Gastroesophageal sphincter (tissue), 4 donors: Measurements from ENCODE around the gene TMEM91. TPM values are rescaled to one million over a fixed set of nuclear protein-coding genes. Genes with fewer than 3 reads are reported as not detected.
"Not testable (repeated sequence)": the region's sequence is repeated elsewhere in the genome, so short reads cannot be mapped to it uniquely, and the experiment has no call there.

Source experiments
- ATAC-seq: fragments of 150-250 bp; one replicate; pipeline ENCODE4 v1.9.1; 2016; ENCODE audit warnings: mild to moderate bottlenecking, moderate library complexity
- H3K27ac ChIP-seq, 4 donors: fragments of 200-600 bp; sonication (generic) in 3 of 4; 1 replicate in 3 of 4; 2 replicates in 1 of 4; pipeline ENCODE4 v1.5.1; 2016 to 2019
- H3K27me3 ChIP-seq: fragments of 200-600 bp; sonication (generic); one replicate; pipeline ENCODE4 v1.5.1; 2019
- H3K36me3 ChIP-seq, 2 donors: fragments of 200-600 bp; sonication (generic); one replicate each; pipeline ENCODE4 v1.5.1; 2019; ENCODE audit warnings: control low read depth in 1 of 2
- H3K4me1 ChIP-seq, 3 donors: fragments of 200-600 bp; sonication (generic); 1 replicate in 2 of 3; 2 replicates in 1 of 3; pipeline ENCODE4 v1.5.1; 2016 to 2019; ENCODE audit warnings: control low read depth in 2 of 3
- H3K4me3 ChIP-seq, 2 donors: fragments of 200-600 bp; sonication (generic); one replicate each; pipeline ENCODE4 v1.5.1; 2019; ENCODE audit warnings: mild to moderate bottlenecking in 1 of 2, moderate library complexity in 1 of 2
- H3K9me3 ChIP-seq, 3 donors: fragments of 200-600 bp; sonication (generic); one replicate each; pipeline ENCODE4 v1.5.1; 2017 to 2019; ENCODE audit warnings: control low read depth in 2 of 3
- CTCF ChIP-seq, 4 experiments: fragments of 200-600 bp in 2 of 4; fragments of 450-650 bp in 2 of 4; sonication (generic) in 1 of 4; IDR thresholded peaks; one replicate each; pipeline ENCODE4 v1.5.1; 2017 to 2019; ENCODE audit warnings: antibody characterized with exemption in 4 of 4, mild to moderate bottlenecking in 2 of 4, moderate library complexity in 2 of 4
- EP300 ChIP-seq: sonication (generic); formaldehyde crosslinking; IDR thresholded peaks from one replicate; pipeline ENCODE4 v1.6.1; 2017; ENCODE audit warnings: antibody characterized with exemption, mild to moderate bottlenecking
- POLR2A ChIP-seq, 2 donors: fragments of 450-650 bp; IDR thresholded peaks; one replicate each; pipeline ENCODE4 v1.6.1; 2017; ENCODE audit warnings: antibody characterized with exemption in 2 of 2, mild to moderate bottlenecking in 2 of 2, moderate library complexity in 1 of 2
- POLR2AphosphoS5 ChIP-seq: sonication (generic); formaldehyde crosslinking; IDR thresholded peaks from one replicate; pipeline ENCODE4 v1.6.1; 2017; ENCODE audit warnings: antibody characterized with exemption
- WGBS, 2 donors: methylation state at CpG; one replicate each; pipeline ENCODE4 v1.1.5; 2018; ENCODE audit warnings: low coverage in 1 of 2; 5-methylcytosine and 5-hydroxymethylcytosine counted together
- total RNA-seq, 4 donors: library from RNA; depleted of rRNA; stranded (reverse); fragments of >200 nt; gene quantifications; one replicate each; pipeline ENCODE4 v1.1.0, GENCODE V29; 2016

The TMEM91 gene
- total RNA-seq, 4 donors from 2014 or later: 7.9 to 17.5 (median 13.3) TPM

GRCh38 chr19:41403181-41403970 lies 27.0 kb downstream of the TMEM91 start:
- TF ChIP-seq CTCF (IDR thresholded peaks at IDR 0.05) (no peak), EP300 (no peak), POLR2AphosphoS5 (no peak), POLR2A (IDR thresholded peaks at IDR 0.05) (no peak)
- ATAC-seq: no peak
- Histone ChIP-seq H3K27me3 (no peaks in the 10 kb centered on the region), H3K36me3 (peaks cover 0 to 40% of the 10 kb centered on the region in 2 donors), H3K27ac (no peak overlapping the region), H3K9me3 (no peaks in the 10 kb centered on the region), H3K4me1 (peaks cover 3 to 82% (median 4%) of the 10 kb centered on the region in 3 donors), H3K4me3 (no peak overlapping the region)
- 57 to 95% methylated on average over 4 to 7 of the region's 12 CpGs for WGBS, 2 donors

DNA sequence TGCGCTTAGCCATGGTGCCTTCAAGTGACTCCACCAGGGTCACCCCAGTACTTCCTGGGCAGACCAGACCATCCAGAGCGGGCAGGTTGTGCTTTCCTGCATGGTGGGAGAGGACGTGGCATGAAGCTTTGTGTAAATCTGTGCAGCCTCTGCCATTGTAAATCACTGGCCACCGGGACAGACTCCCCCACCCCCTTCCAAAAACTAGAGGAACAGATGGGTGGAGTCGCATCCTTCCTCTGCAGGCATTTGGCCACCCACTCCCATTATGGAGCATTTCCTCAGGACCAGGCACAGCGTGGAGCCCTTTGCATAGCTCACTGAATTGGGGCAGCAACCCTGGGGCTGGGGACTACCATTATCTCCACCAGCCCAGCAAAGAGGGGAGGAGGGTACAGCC lies 29.4 kb downstream of the TMEM91 start:
- no peak overlapping the region for H3K27ac ChIP-seq
- H3K27me3 ChIP-seq: no peaks in the 10 kb centered on the region
- H3K4me3 ChIP-seq: no peak overlapping the region
- no peaks in the 10 kb centered on the region for H3K9me3 ChIP-seq
- TF ChIP-seq POLR2A (IDR thresholded peaks at IDR 0.05): no peak
- no peak for TF ChIP-seq CTCF (IDR thresholded peaks at IDR 0.05)
- no peak for TF ChIP-seq POLR2AphosphoS5
- TF ChIP-seq EP300: no peak
- H3K4me1 ChIP-seq: peaks cover 0 to 84% (median 4%) of the 10 kb centered on the region in 3 donors
- 83% methylated on average over 1 of the region's 6 CpGs; no CpG with 5 or more reads in 1 of the 2 donors for WGBS, 2 donors
- no peak for ATAC-seq
- H3K36me3 ChIP-seq: peaks cover 0 to 40% of the 10 kb centered on the region in 2 donors

GRCh38 chr19:41407271-41407670 lies 30.9 kb downstream of the TMEM91 start:
- Histone ChIP-seq H3K4me1 (peaks cover 0 to 83% (median 4%) of the 10 kb centered on the region in 3 donors), H3K27ac (no peak overlapping the region), H3K4me3 (no peak overlapping the region), H3K36me3 (peaks cover 0 to 46% of the 10 kb centered on the region in 2 donors), H3K9me3 (no peaks in the 10 kb centered on the region), H3K27me3 (no peaks in the 10 kb centered on the region)
- no peak for ATAC-seq
- 29 to 83% methylated on average over 1 to 2 of the region's 4 CpGs for WGBS, 2 donors
- TF ChIP-seq EP300 (no peak), POLR2A (IDR thresholded peaks at IDR 0.05) (no peak), POLR2AphosphoS5 (no peak), CTCF (IDR thresholded peaks at IDR 0.05) (no peak)

DNA sequence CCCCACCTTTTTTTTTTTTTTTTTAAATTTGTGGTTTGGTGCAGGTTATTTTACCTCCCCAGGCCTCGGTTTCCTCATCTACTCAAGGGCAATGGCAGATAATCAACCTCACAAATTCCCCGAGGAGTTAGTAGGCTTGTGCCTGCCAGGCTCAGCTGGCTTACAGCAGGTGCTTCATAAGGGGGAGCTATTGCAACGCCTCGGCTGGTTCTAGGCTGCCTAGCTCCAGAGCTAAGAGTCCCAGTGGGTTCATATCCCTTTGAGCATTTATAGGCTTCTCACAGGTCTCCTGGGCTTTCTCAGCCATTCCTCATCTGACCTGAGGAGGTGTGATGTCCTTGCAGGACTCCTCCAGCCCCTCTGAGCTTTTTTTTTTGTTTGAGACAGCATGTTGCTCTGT lies 31.9 kb downstream of the TMEM91 start:
- Histone ChIP-seq H3K4me1 (peaks cover 0 to 74% (median 4%) of the 10 kb centered on the region in 3 donors), H3K27ac (peak overlapping the region in 1 of 4 donors; percentile 37), H3K27me3 (no peaks in the 10 kb centered on the region), H3K4me3 (no peak overlapping the region), H3K36me3 (peaks cover 0 to 46% of the 10 kb centered on the region in 2 donors), H3K9me3 (no peaks in the 10 kb centered on the region)
- 62% methylated on average over 3 of the region's 4 CpGs; no CpG with 5 or more reads in 1 of the 2 donors for whole genome bisulfite sequencing, 2 donors
- TF ChIP-seq POLR2A (IDR thresholded peaks at IDR 0.05) (no peak), EP300 (no peak), CTCF (IDR thresholded peaks at IDR 0.05) (no peak), POLR2AphosphoS5 (no peak)
- ATAC-seq: no peak

- not testable (repeated sequence) for H3K4me3 ChIP-seq, H3K27me3 ChIP-seq, H3K9me3 ChIP-seq, ATAC-seq
- WGBS, 2 donors: 81 to 100% methylated on average over 2 to 4 of the region's 5 CpGs
- Histone ChIP-seq H3K4me1 (peaks cover 0 to 68% (median 4%) of the 10 kb centered on the region in 3 donors), H3K27ac (peak overlapping the region in 2 of 4 donors; percentile 37 to 47), H3K36me3 (peaks cover 0 to 46% of the 10 kb centered on the region in 2 donors)
Measured at GRCh38 chr19:41408846-41409245, 32.5 kb downstream of the TMEM91 start.
